GM23248 (cell line): ENCODE data around the gene M1AP.

Source experiments
- EZH2 ChIP-seq: fragments of 200-600 bp; sonication (generic); IDR thresholded peaks from 2 replicates; pipeline ENCODE4 v1.6.1; 2018; ENCODE audit warnings: antibody characterized with exemption, mild to moderate bottlenecking; ENCODE audit not compliant: insufficient read depth, poor library complexity, severe bottlenecking
- EZH2phosphoT487 ChIP-seq: fragments of 200-600 bp; sonication (generic); IDR thresholded peaks from 2 replicates; pipeline ENCODE4 v1.6.1; 2018; ENCODE audit warnings: antibody characterized with exemption, moderate library complexity, mild to moderate bottlenecking, low read depth; ENCODE audit not compliant: insufficient read depth

- TF ChIP-seq EZH2phosphoT487, result no peak
- TF ChIP-seq EZH2, result no peak
Observed at GRCh38 chr2:74646201-74646600, 1.9 kb downstream of the M1AP start.
